ENCODE results near the gene BICD1.

BICD1 gene

GRCh38 chr12:32117316-32117715 lies 10.7 kb downstream of the BICD1 start:
- Histone ChIP-seq H3K27ac (peak overlapping the region in 1 of 2 donors; percentile 48), H3K36me3 (no peaks in the 10 kb centered on the region), H3K4me3 (no peak overlapping the region), H3K27me3 (no peaks in the 10 kb centered on the region), H3K4me1 (peaks cover 0 to 23% (median 15%) of the 10 kb centered on the region in 4 donors), H3K9me3 (no peaks in the 10 kb centered on the region)
- intact Hi-C loops (cut with DNase I; ENCODE audit: low total_unique reads) = no loop called here
- no peak for TF ChIP-seq CTCF (IDR thresholded peaks at IDR 0.05)
- no peak for DNase-seq

GRCh38 chr12:32118806-32119205 lies 12.2 kb downstream of the BICD1 start:
- Histone ChIP-seq H3K36me3 (no peaks in the 10 kb centered on the region), H3K27ac (no peak overlapping the region), H3K9me3 (no peaks in the 10 kb centered on the region), H3K4me3 (no peak overlapping the region), H3K27me3 (no peaks in the 10 kb centered on the region), H3K4me1 (peaks cover 0 to 23% (median 15%) of the 10 kb centered on the region in 4 donors)
- no peak for TF ChIP-seq CTCF (IDR thresholded peaks at IDR 0.05)
- intact Hi-C loops (cut with DNase I; ENCODE audit: low total_unique reads) = no loop called here
- DNase-seq = no peak

GRCh38 chr12:32120419-32120818 lies 13.8 kb downstream of the BICD1 start:
- no peak for DNase-seq
- Histone ChIP-seq H3K27ac (no peak overlapping the region), H3K36me3 (no peaks in the 10 kb centered on the region), H3K4me3 (no peak overlapping the region), H3K9me3 (no peaks in the 10 kb centered on the region), H3K4me1 (peaks cover 0 to 20% (median 14%) of the 10 kb centered on the region in 4 donors), H3K27me3 (no peaks in the 10 kb centered on the region)
- no peak for TF ChIP-seq CTCF (IDR thresholded peaks at IDR 0.05)
- intact Hi-C loops (cut with DNase I; ENCODE audit: low total_unique reads) = no loop called here

- intact Hi-C loops (cut with DNase I; ENCODE audit: low total_unique reads) = no loop called here
- no peaks in the 10 kb centered on the region for H3K36me3 ChIP-seq
- H3K27me3 ChIP-seq = no peaks in the 10 kb centered on the region
- no peak overlapping the region for H3K27ac ChIP-seq
- TF ChIP-seq CTCF (IDR thresholded peaks at IDR 0.05) = no peak
- H3K4me3 ChIP-seq = no peak overlapping the region
- no peaks in the 10 kb centered on the region for H3K4me1 ChIP-seq
- DNase-seq = no peak
- no peaks in the 10 kb centered on the region for H3K9me3 ChIP-seq
Observed at GRCh38 chr12:32124637-32125036, 18.0 kb downstream of the BICD1 start.

- intact Hi-C loops (cut with DNase I; ENCODE audit: low total_unique reads) = no loop called here
- H3K4me3 ChIP-seq = no peak overlapping the region
- no peak for TF ChIP-seq CTCF (IDR thresholded peaks at IDR 0.05)
- H3K27me3 ChIP-seq = no peaks in the 10 kb centered on the region
- H3K27ac ChIP-seq = no peak overlapping the region
- H3K4me1 ChIP-seq = no peaks in the 10 kb centered on the region
- no peaks in the 10 kb centered on the region for H3K36me3 ChIP-seq
- no peak for DNase-seq
- no peaks in the 10 kb centered on the region for H3K9me3 ChIP-seq
Observed at GRCh38 chr12:32125455-32126084, 18.9 kb downstream of the BICD1 start.

GRCh38 chr12:32126720-32127119 lies 20.1 kb downstream of the BICD1 start:
- H3K9me3 ChIP-seq = no peaks in the 10 kb centered on the region
- no peak overlapping the region for H3K27ac ChIP-seq
- H3K4me3 ChIP-seq = no peak overlapping the region
- no peaks in the 10 kb centered on the region for H3K36me3 ChIP-seq
- no peaks in the 10 kb centered on the region for H3K27me3 ChIP-seq
- intact Hi-C loops (cut with DNase I; ENCODE audit: low total_unique reads) = no loop called here
- H3K4me1 ChIP-seq = no peaks in the 10 kb centered on the region
- no peak for DNase-seq
- TF ChIP-seq CTCF (IDR thresholded peaks at IDR 0.05) = no peak

All from tibial artery (tissue), 4 donors.